Measurements from ENCODE around the gene WASF2.

DNA sequence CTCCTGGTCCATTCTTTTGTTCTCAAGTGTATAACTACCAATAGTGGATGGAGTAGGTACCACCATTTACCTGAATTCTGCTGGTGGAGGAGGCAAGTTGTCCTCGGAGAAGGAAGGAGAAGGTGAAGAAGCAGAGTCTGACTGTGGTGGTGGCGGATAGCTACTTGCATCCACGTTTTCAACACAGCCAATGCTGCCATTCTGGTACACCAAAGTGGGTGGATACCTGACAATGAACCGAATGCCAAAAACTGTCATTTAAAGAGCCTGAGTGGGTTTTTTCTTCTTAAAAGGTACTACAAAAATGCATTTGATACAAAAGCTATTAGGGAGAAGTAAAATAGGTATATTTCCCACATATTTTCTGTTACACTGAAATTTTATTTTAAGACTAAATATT, 77.5 kb downstream of the WASF2 start:
- TF ChIP-seq, protein P1, sequence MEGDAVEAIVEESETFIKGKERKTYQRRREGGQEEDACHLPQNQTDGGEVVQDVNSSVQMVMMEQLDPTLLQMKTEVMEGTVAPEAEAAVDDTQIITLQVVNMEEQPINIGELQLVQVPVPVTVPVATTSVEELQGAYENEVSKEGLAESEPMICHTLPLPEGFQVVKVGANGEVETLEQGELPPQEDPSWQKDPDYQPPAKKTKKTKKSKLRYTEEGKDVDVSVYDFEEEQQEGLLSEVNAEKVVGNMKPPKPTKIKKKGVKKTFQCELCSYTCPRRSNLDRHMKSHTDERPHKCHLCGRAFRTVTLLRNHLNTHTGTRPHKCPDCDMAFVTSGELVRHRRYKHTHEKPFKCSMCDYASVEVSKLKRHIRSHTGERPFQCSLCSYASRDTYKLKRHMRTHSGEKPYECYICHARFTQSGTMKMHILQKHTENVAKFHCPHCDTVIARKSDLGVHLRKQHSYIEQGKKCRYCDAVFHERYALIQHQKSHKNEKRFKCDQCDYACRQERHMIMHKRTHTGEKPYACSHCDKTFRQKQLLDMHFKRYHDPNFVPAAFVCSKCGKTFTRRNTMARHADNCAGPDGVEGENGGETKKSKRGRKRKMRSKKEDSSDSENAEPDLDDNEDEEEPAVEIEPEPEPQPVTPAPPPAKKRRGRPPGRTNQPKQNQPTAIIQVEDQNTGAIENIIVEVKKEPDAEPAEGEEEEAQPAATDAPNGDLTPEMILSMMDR (IDR thresholded peaks at IDR 0.05), result no peak
- TF ChIP-seq ZFX (IDR thresholded peaks at IDR 0.05; ENCODE audit: borderline replicate concordance), result no peak
